GM18907 (cell line): Measurements from ENCODE around the gene ELL.

Experiments
- ATAC-seq: cut with Tn5 transposase; IDR thresholded peaks from one replicate; pipeline ENCODE4 v1.9.1; 2021; ENCODE audit warnings: mild to moderate bottlenecking, moderate library complexity; ENCODE audit not compliant: unreplicated experiment

ELL gene

DNA sequence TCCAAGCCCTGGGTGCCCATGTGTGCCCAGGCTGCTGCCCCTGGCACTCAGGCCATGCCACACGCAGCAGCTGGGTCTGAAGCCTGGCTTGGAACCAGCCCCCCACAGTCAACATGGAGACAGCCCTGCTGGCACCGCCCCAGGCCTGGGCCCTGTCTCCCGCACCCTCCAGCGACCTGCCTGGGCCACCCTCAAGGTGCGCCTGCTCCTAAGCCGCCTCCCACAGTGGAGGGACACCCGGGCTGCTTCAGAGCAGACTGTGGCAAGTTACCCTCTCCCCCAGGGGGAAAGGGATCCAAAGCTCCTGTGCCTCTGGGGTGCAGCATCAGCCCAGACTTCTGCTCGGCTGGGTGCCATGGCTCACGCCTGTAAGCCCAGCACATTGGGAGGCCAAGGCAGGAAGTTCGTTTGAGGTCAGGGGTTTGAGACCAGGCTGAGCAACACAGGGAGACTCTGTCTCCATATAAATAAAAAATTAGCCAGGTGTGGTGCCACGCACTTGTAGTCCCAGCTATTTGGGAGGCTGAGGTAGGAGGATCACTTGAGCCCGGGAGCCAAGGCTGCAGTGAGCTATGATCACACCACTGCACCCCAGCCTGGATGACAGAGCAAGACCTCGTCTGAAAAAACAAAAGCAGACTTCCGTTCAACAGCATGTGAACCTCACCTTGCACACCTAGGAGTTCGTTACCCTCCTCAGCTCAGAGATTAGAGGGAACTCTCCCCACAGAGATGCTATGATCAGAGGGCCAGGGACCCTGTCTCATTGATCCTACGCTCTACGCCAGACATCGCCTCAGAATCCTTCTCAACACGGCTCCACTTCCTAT is 15.6 kb downstream of the ELL start:
- no peak for ATAC-seq

DNA sequence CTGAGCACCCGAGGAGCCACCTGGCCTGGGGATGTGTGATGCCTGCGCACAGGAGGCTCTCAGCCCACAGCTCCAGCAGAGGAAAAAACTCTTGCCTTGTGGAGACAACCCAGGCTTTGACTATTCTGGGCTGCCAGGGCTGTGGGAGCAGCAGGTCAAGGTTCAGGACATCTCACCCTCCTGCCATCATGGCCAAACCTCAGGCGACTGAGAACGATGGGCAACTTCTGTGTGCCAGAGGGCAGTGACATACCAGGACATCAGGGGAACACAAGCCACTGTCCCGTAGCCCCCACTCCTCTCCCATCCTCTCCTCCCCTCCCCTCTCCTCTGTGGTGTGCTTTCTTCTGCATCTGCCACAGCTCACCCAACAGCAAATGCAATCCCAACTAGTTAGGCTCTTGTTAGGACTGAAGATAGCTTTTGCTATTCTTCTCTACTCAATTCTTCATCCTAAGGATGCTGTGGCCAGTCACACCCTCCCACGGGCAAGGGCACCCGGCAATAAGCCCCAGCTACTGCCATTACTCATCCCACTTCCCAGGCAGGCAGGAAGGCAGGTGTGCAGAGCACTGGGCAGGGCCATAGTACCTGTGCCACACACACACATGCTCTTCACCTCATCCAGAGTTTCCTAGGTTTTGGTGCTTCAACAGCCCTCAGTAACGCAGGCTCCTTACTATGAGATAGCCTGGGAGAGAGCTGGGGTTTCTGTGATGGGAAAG is 16.8 kb downstream of the ELL start:
- ATAC-seq = no peak

- peak; percentile 64 for ATAC-seq
Observed at GRCh38 chr19:18503971-18504885, 17.6 kb downstream of the ELL start.

- ATAC-seq = no peak
Observed at GRCh38 chr19:18503337-18503970, 18.4 kb downstream of the ELL start.

DNA sequence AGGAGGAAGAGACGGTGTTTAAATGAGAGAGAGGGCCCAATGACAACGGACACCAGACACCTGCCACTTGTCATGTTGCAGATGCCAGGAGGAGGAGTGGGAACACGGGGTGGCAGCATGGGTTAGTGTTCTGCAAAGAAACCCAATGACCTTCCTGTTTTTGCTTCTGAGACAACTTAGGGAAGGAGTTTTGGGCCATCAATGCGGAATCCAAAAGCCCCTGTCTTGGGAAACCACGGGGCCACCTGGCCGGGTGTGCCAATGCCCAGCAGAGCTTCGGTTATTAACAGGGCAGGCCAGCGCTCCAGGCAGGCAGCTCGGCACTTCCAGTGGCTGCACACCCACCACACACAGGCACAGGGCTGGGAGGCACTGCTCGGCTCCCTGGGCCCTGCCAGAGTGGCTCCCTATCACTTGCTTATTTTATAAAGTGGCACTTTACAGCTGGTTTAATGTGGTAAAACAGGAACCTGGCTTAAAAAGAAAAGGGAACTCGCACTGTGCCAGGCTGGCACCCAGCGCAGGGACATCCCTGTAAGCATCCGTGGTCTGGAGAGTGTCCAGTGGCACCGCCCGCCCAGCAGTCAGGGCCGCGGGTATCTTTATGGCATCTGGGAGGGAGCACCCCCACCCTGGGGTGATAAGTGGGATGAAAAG is 19.1 kb downstream of the ELL start:
- no peak for ATAC-seq

- ATAC-seq = no peak
Observed at GRCh38 chr19:18502246-18502637, 19.6 kb downstream of the ELL start.

GRCh38 chr19:18501832-18502231 is 20.0 kb downstream of the ELL start:
- ATAC-seq = no peak

- ATAC-seq = no peak
Observed at GRCh38 chr19:18501351-18501750, 20.5 kb downstream of the ELL start.

DNA sequence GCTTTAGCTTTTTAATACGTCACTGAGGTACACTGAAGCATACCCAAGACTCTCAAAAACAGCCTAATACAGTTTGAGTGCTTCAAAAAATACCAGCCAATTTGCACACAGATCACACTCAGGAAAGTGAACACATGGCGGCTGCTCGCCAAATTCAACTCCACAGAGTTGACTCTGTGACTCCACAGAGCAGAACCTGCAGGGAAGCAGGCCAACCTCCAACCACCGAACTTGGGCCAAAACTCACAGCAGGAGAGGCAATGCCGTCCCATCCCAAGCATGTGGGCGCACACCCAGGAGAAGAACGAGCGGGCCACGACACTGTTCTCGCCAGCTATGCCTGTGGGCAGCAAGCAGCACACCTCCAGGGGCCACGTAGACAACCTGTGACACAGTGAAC is 21.1 kb downstream of the ELL start:
- no peak for ATAC-seq

DNA sequence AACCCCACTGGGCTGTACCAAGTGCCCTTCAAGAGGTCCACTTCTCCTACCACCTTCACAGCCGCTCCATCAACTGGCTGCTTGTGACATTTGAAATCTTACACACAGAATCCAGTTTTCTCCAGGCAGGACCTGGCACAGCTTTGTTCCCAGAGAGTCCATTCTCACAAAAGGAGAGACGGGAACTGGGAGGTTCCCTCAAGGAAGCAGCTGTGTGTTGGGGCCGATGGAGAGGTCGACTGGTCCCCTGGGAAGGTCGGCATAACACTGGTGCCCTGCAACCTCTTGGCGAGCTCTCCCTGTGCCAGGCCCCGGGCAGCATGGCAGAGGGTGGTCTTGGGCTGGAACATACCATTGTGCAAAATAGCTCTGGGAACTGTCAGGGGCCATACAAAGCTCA is 21.5 kb downstream of the ELL start:
- no peak for ATAC-seq

GRCh38 chr19:18499055-18499775 is 22.7 kb downstream of the ELL start:
- ATAC-seq = no peak

GRCh38 chr19:18496980-18497256 is 25.0 kb downstream of the ELL start:
- no peak for ATAC-seq

DNA sequence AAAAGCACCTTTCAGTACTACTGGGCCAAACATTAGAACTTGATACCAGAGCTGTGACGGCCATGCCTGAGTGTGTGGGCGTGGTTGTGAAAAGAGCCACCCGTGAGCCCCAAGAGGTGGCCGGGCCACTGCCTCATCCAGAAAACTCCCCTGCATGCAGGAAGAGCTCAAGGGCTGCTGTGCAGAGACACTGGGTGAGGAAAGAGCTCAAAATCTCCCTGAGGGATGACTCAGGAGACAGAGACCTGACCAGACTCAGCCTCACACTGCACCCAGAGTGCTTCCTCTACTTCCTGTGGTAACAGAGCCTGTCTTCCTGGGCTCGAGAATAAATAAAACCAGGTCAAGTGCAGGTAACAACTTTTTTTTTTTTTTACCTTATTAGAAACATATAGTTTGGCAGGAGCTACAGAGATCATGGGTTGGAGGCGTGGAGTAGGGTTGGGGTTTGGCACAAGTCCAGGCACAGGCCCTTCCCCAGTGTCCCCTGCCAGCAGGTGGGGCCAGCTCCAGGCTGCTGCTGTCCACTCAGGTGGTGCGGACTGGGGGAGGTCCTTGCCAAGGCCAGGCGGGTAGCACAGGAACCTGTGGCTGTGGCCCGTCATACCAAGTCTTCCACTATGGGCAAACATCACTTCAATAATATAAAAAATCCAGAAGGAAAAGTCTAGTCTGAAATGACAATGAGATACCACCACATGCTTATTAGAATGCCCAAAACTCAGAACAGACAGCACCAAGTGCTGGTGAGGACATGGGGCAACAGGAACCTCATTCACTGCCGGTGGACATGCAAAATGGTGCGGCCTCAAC is 25.5 kb downstream of the ELL start:
- ATAC-seq = no peak

GRCh38 chr19:18495204-18495911 is 26.5 kb downstream of the ELL start:
- no peak for ATAC-seq

GRCh38 chr19:18494267-18494607 is 27.6 kb downstream of the ELL start:
- no peak for ATAC-seq

- ATAC-seq = no peak
Observed at GRCh38 chr19:18493440-18494266, 28.2 kb downstream of the ELL start.
